GM12875 (cell line): ENCODE data around the gene CXCR4.
"Not testable (repeated sequence)": the region's sequence is repeated elsewhere in the genome, so short reads cannot be mapped to it uniquely, and the experiment has no call there.

Experiments
- H3K4me3 ChIP-seq: one replicate; pipeline ENCODE4 v1.5.1; 2011; ENCODE audit warnings: low read depth, low read length, control low read depth
- TF ChIP-seq, protein P1 (sequence below): IDR thresholded peaks from 2 replicates; pipeline ENCODE4 v1.5.1; 2011; ENCODE audit warnings: low read depth, mild to moderate bottlenecking, control low read depth, inconsistent platforms, low read length, moderate library complexity, borderline replicate concordance; ENCODE audit not compliant: insufficient read depth

The CXCR4 gene

DNA sequence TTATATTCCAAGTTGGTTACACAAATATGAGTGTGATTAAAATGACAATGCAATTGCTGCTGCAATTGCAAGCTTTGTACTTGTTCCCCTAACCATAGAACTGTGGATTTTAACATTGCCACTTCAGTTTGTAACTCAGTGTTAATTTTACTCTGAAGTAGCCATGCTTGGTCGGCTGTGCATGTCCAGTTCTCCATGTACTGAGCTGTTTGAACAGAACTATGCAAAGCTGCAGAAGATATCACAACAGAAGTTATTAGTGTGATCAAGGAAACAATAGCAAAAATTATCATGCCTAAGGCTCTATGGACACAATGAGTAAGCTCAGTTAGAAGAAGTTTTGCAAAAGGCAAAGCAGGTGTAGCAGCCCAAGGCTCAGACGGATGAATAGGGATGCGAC, 45.3 kb downstream of the CXCR4 start:
- no peak overlapping the region for H3K4me3 ChIP-seq
- TF ChIP-seq, protein P1, sequence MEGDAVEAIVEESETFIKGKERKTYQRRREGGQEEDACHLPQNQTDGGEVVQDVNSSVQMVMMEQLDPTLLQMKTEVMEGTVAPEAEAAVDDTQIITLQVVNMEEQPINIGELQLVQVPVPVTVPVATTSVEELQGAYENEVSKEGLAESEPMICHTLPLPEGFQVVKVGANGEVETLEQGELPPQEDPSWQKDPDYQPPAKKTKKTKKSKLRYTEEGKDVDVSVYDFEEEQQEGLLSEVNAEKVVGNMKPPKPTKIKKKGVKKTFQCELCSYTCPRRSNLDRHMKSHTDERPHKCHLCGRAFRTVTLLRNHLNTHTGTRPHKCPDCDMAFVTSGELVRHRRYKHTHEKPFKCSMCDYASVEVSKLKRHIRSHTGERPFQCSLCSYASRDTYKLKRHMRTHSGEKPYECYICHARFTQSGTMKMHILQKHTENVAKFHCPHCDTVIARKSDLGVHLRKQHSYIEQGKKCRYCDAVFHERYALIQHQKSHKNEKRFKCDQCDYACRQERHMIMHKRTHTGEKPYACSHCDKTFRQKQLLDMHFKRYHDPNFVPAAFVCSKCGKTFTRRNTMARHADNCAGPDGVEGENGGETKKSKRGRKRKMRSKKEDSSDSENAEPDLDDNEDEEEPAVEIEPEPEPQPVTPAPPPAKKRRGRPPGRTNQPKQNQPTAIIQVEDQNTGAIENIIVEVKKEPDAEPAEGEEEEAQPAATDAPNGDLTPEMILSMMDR = no peak

DNA sequence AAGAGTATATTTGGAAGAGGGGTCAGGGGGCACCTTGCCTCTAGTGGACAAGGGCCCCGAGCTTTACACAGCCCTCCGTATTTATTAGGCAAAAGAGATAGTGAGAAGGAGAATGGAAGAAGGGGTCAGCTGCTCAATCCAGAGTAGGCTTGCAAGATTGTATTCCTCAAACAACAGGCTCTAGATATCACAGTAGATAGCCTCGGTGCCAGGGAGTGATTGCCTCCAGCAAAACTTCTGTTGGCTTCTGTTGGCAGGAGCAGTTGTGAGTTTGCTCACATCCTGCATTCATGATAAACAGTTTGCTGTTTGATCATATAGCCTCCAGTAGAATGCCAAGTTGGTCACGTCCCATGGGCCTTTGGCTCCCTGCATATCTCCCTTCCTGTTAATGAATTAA, 46.1 kb downstream of the CXCR4 start:
- not testable (repeated sequence) for H3K4me3 ChIP-seq

DNA sequence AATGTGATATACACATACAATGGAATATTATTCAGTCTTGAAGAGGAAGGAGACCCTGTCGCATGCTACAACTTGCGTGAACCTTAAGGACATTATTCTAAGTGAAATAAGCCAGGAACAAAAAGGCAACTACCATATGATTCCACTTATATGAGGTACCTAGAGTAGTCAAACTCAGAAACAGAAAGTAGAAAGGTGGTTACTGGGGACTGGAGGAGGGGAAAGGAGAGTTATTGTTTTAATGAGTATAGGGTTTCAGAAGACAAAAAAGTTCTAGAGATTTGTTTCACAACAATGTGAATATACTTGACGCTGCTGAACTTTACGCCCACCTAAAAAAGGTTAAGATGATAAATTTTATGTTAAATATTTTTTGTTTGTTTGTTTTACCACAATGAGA, 47.0 kb downstream of the CXCR4 start:
- TF ChIP-seq, protein P1 = no peak
- no peak overlapping the region for H3K4me3 ChIP-seq

DNA sequence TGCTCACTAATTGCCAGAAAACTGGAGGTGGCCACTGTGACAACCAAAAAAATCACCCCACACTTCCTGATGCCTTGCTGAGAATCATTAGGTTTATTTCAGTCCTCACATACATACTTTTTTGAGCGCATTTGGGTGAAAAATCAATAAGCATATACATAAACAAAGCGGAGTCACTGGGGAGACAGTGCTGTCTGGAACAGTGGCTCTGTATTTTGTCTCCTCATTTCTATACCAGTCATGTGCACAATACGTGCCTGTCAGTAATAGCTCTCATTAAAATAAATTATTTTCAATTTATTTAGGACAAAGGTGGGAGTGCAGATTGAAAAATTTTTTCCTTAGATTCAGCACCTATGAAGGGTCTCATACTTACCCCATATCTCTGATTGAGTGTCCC, 48.2 kb downstream of the CXCR4 start:
- TF ChIP-seq, protein P1 = no peak
- H3K4me3 ChIP-seq = no peak overlapping the region

DNA sequence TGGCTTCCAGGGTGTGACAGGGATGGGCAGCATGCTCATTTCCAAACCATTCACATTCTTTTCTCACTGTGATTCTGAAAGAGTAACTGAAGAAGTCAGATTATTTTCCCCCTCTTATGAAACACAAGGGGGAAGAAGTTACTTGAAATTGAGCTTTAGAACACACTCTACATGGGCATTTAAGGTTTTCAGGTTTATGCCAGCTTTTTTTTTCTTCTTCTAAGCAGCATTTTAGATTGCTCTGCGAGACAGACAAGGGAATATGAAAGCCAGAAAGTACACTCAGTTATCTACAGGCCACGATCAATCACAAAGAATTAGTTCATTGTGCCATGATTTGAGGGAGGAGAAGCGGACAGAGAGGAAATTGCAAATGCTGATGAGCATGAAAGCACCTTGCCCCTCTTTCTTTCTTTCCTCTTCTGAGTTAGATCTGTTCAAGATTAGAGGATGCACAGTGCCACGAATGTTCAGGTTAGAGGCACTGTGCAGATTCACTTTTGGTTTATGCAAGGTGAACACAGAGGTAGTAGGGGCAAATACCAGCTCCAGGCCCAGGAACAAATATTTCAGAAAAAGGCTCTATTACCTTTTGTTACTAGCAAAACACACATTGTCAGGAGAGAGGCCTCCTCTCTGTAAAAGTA, 49.2 kb downstream of the CXCR4 start:
- TF ChIP-seq, protein P1 = no peak
- H3K4me3 ChIP-seq = no peak overlapping the region

DNA sequence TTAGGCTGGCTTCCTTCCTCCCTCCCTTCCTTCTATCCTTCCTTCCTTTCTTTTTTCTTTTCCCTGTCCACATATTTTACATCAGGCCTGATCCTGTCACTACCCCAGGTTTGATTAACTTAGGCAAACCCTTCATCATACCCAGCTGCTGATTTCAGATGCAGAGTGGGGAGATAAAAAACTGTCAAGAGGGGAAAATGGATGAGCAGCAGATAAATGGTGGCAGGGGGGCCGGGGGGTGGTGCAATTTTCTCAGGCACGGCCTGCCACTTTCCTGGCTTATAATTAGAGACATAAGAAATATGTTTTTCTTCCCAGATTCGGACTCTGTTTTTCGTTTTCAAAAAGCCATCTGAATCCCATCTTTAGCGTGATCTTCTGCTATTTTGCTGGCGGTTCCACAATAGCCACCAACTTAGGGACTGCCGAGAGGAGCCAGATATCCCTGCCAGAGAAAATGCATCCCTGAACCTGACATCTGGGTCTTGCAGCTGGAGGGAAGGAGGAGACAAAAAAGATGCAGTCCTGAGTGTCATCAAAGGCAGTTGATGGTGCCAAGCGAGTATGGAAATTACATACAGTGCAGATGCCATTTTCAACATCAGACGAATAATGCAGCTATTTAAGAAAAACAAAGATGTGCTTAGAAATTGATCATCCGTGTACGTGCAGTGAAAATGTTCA, 49.9 kb downstream of the CXCR4 start:
- H3K4me3 ChIP-seq = no peak overlapping the region
- TF ChIP-seq, protein P1 = no peak

DNA sequence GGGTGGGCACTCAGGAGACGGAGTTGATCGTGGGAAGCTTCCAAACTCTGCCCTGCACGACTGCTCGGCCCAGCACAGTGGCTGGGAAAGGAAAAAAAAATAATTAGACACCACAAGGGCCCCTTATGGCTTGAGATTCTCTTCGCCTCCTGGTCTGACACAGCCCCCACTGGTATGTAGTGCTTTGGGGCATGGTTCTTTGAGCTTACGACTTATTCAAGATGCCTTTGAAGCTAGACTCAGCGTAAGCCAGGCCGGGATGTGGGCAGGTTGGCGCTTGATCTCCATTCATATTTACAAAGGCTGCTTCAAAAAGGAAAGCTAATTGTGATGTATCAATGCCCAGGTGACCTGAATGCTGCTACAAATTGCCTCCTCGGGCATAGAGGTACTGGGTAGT, 50.5 kb downstream of the CXCR4 start:
- TF ChIP-seq, protein P1 = no peak
- H3K4me3 ChIP-seq = no peak overlapping the region
